Hepatocyte (in vitro differentiated cells): ENCODE data around the gene GNAL. TPM values are rescaled to one million over a fixed set of nuclear protein-coding genes. Genes with fewer than 3 reads are reported as not detected.

Source experiments
- DNase-seq: peaks from one replicate; pipeline ENCODE4 v3.0.0-alpha.2; 2016; ENCODE audit warnings: low spot score
- H2AFZ ChIP-seq: fragments of 200-600 bp; sonication (generic); 2 replicates; pipeline ENCODE4 v1.6.0; 2016; ENCODE audit warnings: antibody characterized with exemption, mild to moderate bottlenecking
- H3K27ac ChIP-seq: fragments of 200-600 bp; sonication (generic); 2 replicates; pipeline ENCODE4 v1.5.1; 2016; ENCODE audit warnings: mild to moderate bottlenecking
- H3K27me3 ChIP-seq: fragments of 200-600 bp; sonication (generic); 2 replicates; pipeline ENCODE4 v1.6.1; 2016
- H3K36me3 ChIP-seq: fragments of 200-600 bp; sonication (generic); replicated peaks from 2 replicates; pipeline ENCODE4 v1.5.1; 2016; ENCODE audit warnings: low read depth; ENCODE audit not compliant: insufficient read depth
- H3K4me1 ChIP-seq: fragments of 200-600 bp; sonication (generic); 2 replicates; pipeline ENCODE4 v1.5.1; 2016; ENCODE audit warnings: mild to moderate bottlenecking, moderate library complexity; ENCODE audit not compliant: insufficient read depth
- H3K4me2 ChIP-seq: fragments of 200-600 bp; sonication (generic); 2 replicates; pipeline ENCODE4 v1.6.0; 2016
- H3K4me3 ChIP-seq: fragments of 200-600 bp; sonication (generic); 2 replicates; pipeline ENCODE4 v1.5.1; 2016; ENCODE audit warnings: mild to moderate bottlenecking
- H3K79me2 ChIP-seq: fragments of 200-600 bp; sonication (generic); 2 replicates; pipeline ENCODE4 v1.6.0; 2017; ENCODE audit warnings: mild to moderate bottlenecking
- H3K9me2 ChIP-seq: fragments of 200-600 bp; sonication (generic); replicated peaks from 2 replicates; pipeline ENCODE4 v1.6.0; 2017; ENCODE audit warnings: mild to moderate bottlenecking; ENCODE audit not compliant: insufficient read depth
- H3K9me3 ChIP-seq: fragments of 200-600 bp; sonication (generic); 2 replicates; pipeline ENCODE4 v1.5.1; 2016; ENCODE audit warnings: low read depth, mild to moderate bottlenecking
- H4K20me1 ChIP-seq: fragments of 200-600 bp; sonication (generic); 2 replicates; pipeline ENCODE4 v1.6.0; 2016; ENCODE audit warnings: mild to moderate bottlenecking; ENCODE audit not compliant: insufficient read depth, poor library complexity, severe bottlenecking
- EZH2 ChIP-seq: fragments of 200-600 bp; sonication (generic); IDR thresholded peaks from 2 replicates; pipeline ENCODE4 v1.6.1; 2016; ENCODE audit warnings: antibody characterized with exemption, mild to moderate bottlenecking, borderline replicate concordance
- EZH2phosphoT487 ChIP-seq: fragments of 200-600 bp; sonication (generic); IDR thresholded peaks from one replicate; pipeline ENCODE4 v1.6.1; 2018; ENCODE audit warnings: antibody characterized with exemption, mild to moderate bottlenecking, low read depth, moderate library complexity; ENCODE audit not compliant: unreplicated experiment, severe bottlenecking
- WGBS: methylation state at CpG from one replicate; pipeline ENCODE4 v1.1.6; 2016; ENCODE audit warnings: low lambda C conversion rate; ENCODE audit errors: missing lambda C conversion rate; 5-methylcytosine and 5-hydroxymethylcytosine counted together
- polyA plus RNA-seq: library from polyadenylated mRNA; unstranded; fragments of >200 nt; fragmentation: Nextera tagmentation; extraction: Ambion mirVana; gene quantifications from 2 replicates; pipeline ENCODE4 v1.2.1, GENCODE V29; 2016
- total RNA-seq: library from RNA; depleted of rRNA; stranded (reverse); fragments of >200 nt; gene quantifications from 2 replicates; pipeline ENCODE4 v1.2.3, GENCODE V29; 2014
- TF ChIP-seq, protein P1 (sequence below): fragments of 200-600 bp; sonication (generic); IDR thresholded peaks from 2 replicates; pipeline ENCODE4 v1.5.1; 2016; ENCODE audit warnings: antibody characterized with exemption, mild to moderate bottlenecking; ENCODE audit not compliant: poor library complexity

The GNAL gene
- total and polyA plus RNA-seq, 2 experiments from 2014 or later = 4.4 to 5.2 TPM

DNA sequence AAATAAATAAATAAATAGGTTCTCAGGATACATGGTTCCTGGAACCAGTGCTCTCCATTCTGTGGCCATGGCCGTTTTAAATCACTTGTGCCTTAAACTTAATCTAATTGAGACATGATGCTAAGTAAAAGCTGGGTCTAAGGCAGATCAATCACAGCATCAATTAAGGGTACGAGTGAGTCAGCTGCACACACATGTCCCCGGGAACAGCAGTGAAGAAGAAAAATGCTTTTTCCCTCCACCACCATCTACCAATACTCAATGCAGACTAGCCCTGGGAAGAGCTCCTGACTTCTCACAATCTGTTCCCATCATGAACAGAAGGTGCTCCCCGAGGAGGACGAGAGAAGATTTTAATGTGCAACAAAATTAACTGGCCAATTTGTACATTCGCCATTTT lies 155.4 kb downstream of the GNAL start:
- Histone ChIP-seq H3K36me3 (no peaks in the 10 kb centered on the region), H2AFZ (no peak overlapping the region), H4K20me1 (no peaks in the 10 kb centered on the region), H3K4me1 (peaks cover 5% of the 10 kb centered on the region), H3K27me3 (no peaks in the 10 kb centered on the region), H3K4me3 (no peak overlapping the region), H3K27ac (no peak overlapping the region), H3K4me2 (no peak overlapping the region), H3K79me2 (no peaks in the 10 kb centered on the region), H3K9me2 (no peaks in the 10 kb centered on the region), H3K9me3 (no peaks in the 10 kb centered on the region)
- no peak for TF ChIP-seq EZH2phosphoT487
- TF ChIP-seq EZH2 = no peak
- TF ChIP-seq, protein P1, sequence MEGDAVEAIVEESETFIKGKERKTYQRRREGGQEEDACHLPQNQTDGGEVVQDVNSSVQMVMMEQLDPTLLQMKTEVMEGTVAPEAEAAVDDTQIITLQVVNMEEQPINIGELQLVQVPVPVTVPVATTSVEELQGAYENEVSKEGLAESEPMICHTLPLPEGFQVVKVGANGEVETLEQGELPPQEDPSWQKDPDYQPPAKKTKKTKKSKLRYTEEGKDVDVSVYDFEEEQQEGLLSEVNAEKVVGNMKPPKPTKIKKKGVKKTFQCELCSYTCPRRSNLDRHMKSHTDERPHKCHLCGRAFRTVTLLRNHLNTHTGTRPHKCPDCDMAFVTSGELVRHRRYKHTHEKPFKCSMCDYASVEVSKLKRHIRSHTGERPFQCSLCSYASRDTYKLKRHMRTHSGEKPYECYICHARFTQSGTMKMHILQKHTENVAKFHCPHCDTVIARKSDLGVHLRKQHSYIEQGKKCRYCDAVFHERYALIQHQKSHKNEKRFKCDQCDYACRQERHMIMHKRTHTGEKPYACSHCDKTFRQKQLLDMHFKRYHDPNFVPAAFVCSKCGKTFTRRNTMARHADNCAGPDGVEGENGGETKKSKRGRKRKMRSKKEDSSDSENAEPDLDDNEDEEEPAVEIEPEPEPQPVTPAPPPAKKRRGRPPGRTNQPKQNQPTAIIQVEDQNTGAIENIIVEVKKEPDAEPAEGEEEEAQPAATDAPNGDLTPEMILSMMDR = no peak
- 90% methylated on average over 6 of the region's 6 CpGs for WGBS
- DNase-seq = no peak

DNA sequence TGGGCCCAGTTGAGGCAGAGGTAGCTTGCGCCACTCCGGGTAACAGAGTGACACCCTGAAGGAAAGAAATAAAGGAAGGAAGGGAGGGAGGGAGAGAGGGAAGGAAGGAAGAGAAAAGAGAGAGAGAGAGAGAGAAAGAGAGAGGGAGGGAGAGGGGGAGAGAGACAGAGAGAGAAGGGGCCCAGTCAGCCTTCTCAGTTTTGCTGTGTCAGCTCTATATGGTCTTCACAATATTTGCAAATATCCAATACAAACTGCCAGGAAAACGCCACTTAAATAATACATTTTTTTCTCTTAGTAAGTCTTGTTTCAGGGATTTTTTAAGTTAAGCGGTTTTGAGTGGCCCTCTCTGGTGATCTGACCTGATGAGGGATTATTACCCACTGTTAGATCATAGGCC lies 156.6 kb downstream of the GNAL start:
- Histone ChIP-seq H4K20me1 (no peaks in the 10 kb centered on the region), H3K27ac (no peak overlapping the region), H2AFZ (no peak overlapping the region), H3K4me1 (peaks cover 5% of the 10 kb centered on the region), H3K9me2 (no peaks in the 10 kb centered on the region), H3K9me3 (no peaks in the 10 kb centered on the region), H3K4me3 (no peak overlapping the region), H3K27me3 (no peaks in the 10 kb centered on the region), H3K36me3 (no peaks in the 10 kb centered on the region), H3K4me2 (no peak overlapping the region), H3K79me2 (no peaks in the 10 kb centered on the region)
- TF ChIP-seq, protein P1 = no peak
- TF ChIP-seq EZH2 (no peak), EZH2phosphoT487 (no peak)
- no peak for DNase-seq
- WGBS = 93% methylated on average over 4 of the region's 4 CpGs

DNA sequence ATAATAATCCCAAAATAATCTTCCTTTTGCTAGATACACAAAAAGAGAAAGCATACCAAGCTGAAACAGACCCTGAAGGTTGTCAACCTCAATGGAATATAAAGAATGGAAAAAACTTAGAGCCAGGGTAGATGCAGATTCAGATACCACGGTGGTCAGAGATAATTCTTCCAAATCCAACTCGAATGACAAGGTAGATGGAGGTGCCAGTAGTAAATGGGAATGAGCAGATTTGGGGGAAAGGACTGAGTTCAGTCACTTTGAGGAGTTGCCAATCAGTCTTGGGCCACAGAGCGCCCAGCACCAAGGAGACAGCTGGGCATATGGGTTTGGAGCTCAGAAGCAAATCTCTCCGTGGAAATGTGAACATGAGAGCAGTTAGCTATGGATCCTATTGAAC lies 158.7 kb downstream of the GNAL start:
- H2AFZ ChIP-seq = no peak overlapping the region
- peaks cover 15% of the 10 kb centered on the region for H3K79me2 ChIP-seq
- H3K36me3 ChIP-seq = no peaks in the 10 kb centered on the region
- H4K20me1 ChIP-seq = peaks cover 4% of the 10 kb centered on the region
- DNase-seq = no peak
- TF ChIP-seq EZH2 = no peak
- TF ChIP-seq, protein P1 = no peak
- TF ChIP-seq EZH2phosphoT487 = no peak
- H3K9me2 ChIP-seq = no peaks in the 10 kb centered on the region
- no peak overlapping the region for H3K4me2 ChIP-seq
- H3K4me3 ChIP-seq = no peak overlapping the region
- H3K4me1 ChIP-seq = no peaks in the 10 kb centered on the region
- no peaks in the 10 kb centered on the region for H3K27me3 ChIP-seq
- no peaks in the 10 kb centered on the region for H3K9me3 ChIP-seq
- H3K27ac ChIP-seq = no peak overlapping the region
- 85% methylated on average over 4 of the region's 4 CpGs for WGBS

DNA sequence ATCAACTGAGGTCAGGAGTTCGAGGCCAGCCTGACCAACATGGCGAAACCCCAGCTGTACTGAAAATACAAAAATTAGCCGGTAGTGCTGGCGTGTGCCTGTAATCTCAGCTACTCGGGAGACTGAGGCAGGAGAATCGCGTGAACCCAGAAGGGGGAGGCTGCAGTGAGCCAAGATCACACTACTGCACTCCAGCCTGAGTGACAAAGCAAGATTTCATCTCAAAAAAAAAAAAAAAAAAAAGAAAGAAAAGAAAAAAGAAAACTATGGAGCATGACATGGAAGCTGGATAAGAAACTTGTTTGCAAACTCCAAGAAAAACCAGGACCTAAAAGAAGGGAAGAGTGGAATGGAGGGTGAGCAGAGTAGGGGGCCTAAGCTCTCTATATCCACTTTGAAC lies 160.2 kb downstream of the GNAL start:
- Histone ChIP-seq H3K79me2 (peaks cover 29% of the 10 kb centered on the region), H4K20me1 (peaks cover 11% of the 10 kb centered on the region), H3K4me2 (no peak overlapping the region), H3K4me3 (no peak overlapping the region), H3K36me3 (no peaks in the 10 kb centered on the region), H3K4me1 (no peaks in the 10 kb centered on the region), H3K27ac (no peak overlapping the region), H3K9me2 (no peaks in the 10 kb centered on the region), H3K27me3 (no peaks in the 10 kb centered on the region), H2AFZ (no peak overlapping the region), H3K9me3 (no peaks in the 10 kb centered on the region)
- DNase-seq = no peak
- no peak for TF ChIP-seq EZH2phosphoT487
- TF ChIP-seq EZH2 = no peak
- TF ChIP-seq, protein P1 = no peak
- 93% methylated on average over 7 of the region's 7 CpGs for WGBS
